Keratinocyte (primary cell): Measurements from ENCODE around the gene GPR153. TPM values are rescaled to one million over a fixed set of nuclear protein-coding genes. Genes with fewer than 3 reads are reported as not detected.

Source experiments
- DNase-seq: peaks from one replicate; pipeline ENCODE4 v3.0.0-alpha.2; 2011; ENCODE audit warnings: low read depth, missing footprints, low spot score
- FAIRE-seq: peaks from 2 replicates; lab custom pipeline; 2011; peaks lifted over from hg19 to GRCh38; lab: Jason Lieb, UNC
- H2AFZ ChIP-seq: 2 replicates; pipeline ENCODE4 v1.6.0; 2012; ENCODE audit warnings: low read length, control low read depth, inconsistent platforms; ENCODE audit not compliant: control insufficient read depth
- H3K27ac ChIP-seq: 2 replicates; pipeline ENCODE4 v1.5.1; 2011; ENCODE audit warnings: low read length; ENCODE audit not compliant: control insufficient read depth, insufficient read depth
- H3K27me3 ChIP-seq: 3 replicates; pipeline ENCODE4 v1.6.0; 2011; ENCODE audit warnings: low read length; ENCODE audit not compliant: control insufficient read depth, insufficient read depth; ENCODE audit errors: extremely low read depth
- H3K36me3 ChIP-seq, 2 experiments: 2 replicates in 1 of 2; 3 replicates in 1 of 2; pipeline ENCODE4 v1.5.1; 2011; ENCODE audit warnings: low read length in 2 of 2, mild to moderate bottlenecking in 1 of 2; ENCODE audit not compliant: control insufficient read depth in 2 of 2, insufficient read depth in 2 of 2; ENCODE audit errors: extremely low read depth in 1 of 2
- H3K4me1 ChIP-seq: 3 replicates; pipeline ENCODE4 v1.5.1; 2011; ENCODE audit warnings: low read length; ENCODE audit not compliant: control insufficient read depth, insufficient read depth; ENCODE audit errors: extremely low read depth
- H3K4me2 ChIP-seq: 3 replicates; pipeline ENCODE4 v1.6.0; 2011; ENCODE audit warnings: low read depth, low read length; ENCODE audit not compliant: control insufficient read depth, insufficient read depth; ENCODE audit errors: extremely low read depth
- H3K4me3 ChIP-seq, 3 experiments: fragments of 200-600 bp in 1 of 3; sonication (generic) in 1 of 3; 2 replicates in 2 of 3; 3 replicates in 1 of 3; pipeline ENCODE4 v1.5.1; 2011 to 2016; ENCODE audit warnings: low read length in 3 of 3, mild to moderate bottlenecking in 3 of 3, control low read depth in 2 of 3, inconsistent platforms in 1 of 3, low read depth in 1 of 3, mixed read lengths in 1 of 3, mixed run types in 1 of 3, moderate library complexity in 1 of 3; ENCODE audit not compliant: control insufficient read depth in 2 of 3, insufficient read depth in 2 of 3; ENCODE audit errors: extremely low read depth in 1 of 3
- H3K79me2 ChIP-seq: 2 replicates; pipeline ENCODE4 v1.6.0; 2012; ENCODE audit warnings: low read length; ENCODE audit not compliant: control insufficient read depth, insufficient read depth
- H3K9ac ChIP-seq: 3 replicates; pipeline ENCODE4 v1.6.0; 2011; ENCODE audit warnings: low read length; ENCODE audit not compliant: control insufficient read depth, insufficient read depth; ENCODE audit errors: extremely low read depth
- H3K9me1 ChIP-seq: 3 replicates; pipeline ENCODE4 v1.6.0; 2011; ENCODE audit warnings: low read length; ENCODE audit not compliant: control insufficient read depth, insufficient read depth; ENCODE audit errors: extremely low read depth
- H3K9me3 ChIP-seq: 2 replicates; pipeline ENCODE4 v1.5.1; 2012; ENCODE audit warnings: low read depth, low read length; ENCODE audit not compliant: control insufficient read depth
- H4K20me1 ChIP-seq: 3 replicates; pipeline ENCODE4 v1.6.0; 2011; ENCODE audit warnings: low read length; ENCODE audit not compliant: control insufficient read depth, insufficient read depth; ENCODE audit errors: extremely low read depth
- EZH2 ChIP-seq: IDR thresholded peaks from one replicate; pipeline ENCODE4 v1.6.1; 2012; ENCODE audit warnings: inconsistent platforms, mild to moderate bottlenecking, low read length, moderate library complexity
- dilution Hi-C: fragments of 300-500 bp; cut with MboI; formaldehyde crosslinking; loops from one replicate; pipeline ENCODE4 v1.7.0; 2020; ENCODE audit warnings: low sequenced_read_pairs; ENCODE audit not compliant: extremely low pct_ligation_motif_present
- polyA plus RNA-seq, 5 experiments: library from polyadenylated mRNA; depleted of rRNA in 3 of 5; stranded (reverse) in 3 of 5; stranded (forward) in 1 of 5; unstranded in 1 of 5; fragments of >200 nt; gene quantifications; 1 replicate in 1 of 5; 2 replicates in 3 of 5; 3 replicates in 1 of 5; pipeline versions ENCODE4 v1.2.1 to v1.2.3, GENCODE V29; 2011 to 2012; ENCODE audit warnings: missing spikeins in 2 of 5, low read depth in 1 of 5, low replicate concordance in 1 of 5
- TF ChIP-seq, protein P1 (sequence below), 3 experiments: IDR thresholded peaks in 1 of 3; conservative IDR thresholded peaks in 1 of 3; optimal IDR thresholded peaks in 1 of 3; 2 replicates in 2 of 3; 3 replicates in 1 of 3; pipeline versions ENCODE3 to v1.5.1; 2011; ENCODE audit warnings: low read length in 3 of 3, mild to moderate bottlenecking in 3 of 3, moderate library complexity in 2 of 3, control low read depth in 1 of 3, inconsistent platforms in 1 of 3; ENCODE audit not compliant: insufficient read depth in 2 of 3; ENCODE audit errors: extremely low read depth in 1 of 3

Gene GPR153
- polyA plus RNA-seq, 1 donor (not counting 4 experiments of a cell fraction or from before 2014, with no cell fraction given) = 7.2 TPM

DNA sequence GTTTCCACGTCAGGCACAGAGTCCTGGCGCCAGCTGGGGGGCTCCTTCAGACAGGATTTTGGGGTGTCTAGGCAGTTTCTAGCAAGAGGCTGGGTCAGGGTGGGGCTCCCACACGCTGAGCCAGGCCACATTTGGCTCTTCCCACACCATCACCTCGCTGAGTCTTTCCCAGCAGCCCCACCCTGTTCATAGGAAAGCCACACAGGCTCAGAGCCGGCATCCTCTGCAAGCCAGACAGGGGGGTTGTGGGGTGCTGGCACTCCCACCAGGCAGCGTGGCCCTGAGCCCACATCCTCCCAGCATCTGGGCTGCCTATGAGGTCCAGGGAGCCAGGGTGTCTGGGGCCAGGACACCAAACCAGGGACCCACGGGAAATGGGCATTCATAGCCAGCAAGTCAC, 2.8 kb upstream of the GPR153 start:
- no peak overlapping the region for H3K9ac ChIP-seq
- H2AFZ ChIP-seq = no peak overlapping the region
- H3K9me3 ChIP-seq = no peaks in the 10 kb centered on the region
- no peaks in the 10 kb centered on the region for H3K79me2 ChIP-seq
- no peak for FAIRE-seq
- no peaks in the 10 kb centered on the region for H4K20me1 ChIP-seq
- peaks cover 7 to 14% of the 10 kb centered on the region in 2 experiments for H3K36me3 ChIP-seq
- TF ChIP-seq, protein P1, sequence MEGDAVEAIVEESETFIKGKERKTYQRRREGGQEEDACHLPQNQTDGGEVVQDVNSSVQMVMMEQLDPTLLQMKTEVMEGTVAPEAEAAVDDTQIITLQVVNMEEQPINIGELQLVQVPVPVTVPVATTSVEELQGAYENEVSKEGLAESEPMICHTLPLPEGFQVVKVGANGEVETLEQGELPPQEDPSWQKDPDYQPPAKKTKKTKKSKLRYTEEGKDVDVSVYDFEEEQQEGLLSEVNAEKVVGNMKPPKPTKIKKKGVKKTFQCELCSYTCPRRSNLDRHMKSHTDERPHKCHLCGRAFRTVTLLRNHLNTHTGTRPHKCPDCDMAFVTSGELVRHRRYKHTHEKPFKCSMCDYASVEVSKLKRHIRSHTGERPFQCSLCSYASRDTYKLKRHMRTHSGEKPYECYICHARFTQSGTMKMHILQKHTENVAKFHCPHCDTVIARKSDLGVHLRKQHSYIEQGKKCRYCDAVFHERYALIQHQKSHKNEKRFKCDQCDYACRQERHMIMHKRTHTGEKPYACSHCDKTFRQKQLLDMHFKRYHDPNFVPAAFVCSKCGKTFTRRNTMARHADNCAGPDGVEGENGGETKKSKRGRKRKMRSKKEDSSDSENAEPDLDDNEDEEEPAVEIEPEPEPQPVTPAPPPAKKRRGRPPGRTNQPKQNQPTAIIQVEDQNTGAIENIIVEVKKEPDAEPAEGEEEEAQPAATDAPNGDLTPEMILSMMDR (optimal IDR thresholded peaks at IDR 0.05 in 1 of 3, IDR thresholded peaks at IDR 0.05 in 1 of 3, conservative IDR thresholded peaks at IDR 0.05 in 1 of 3; ENCODE audit: extremely low read depth in 1 of 3, insufficient read depth in 2 of 3, low read length in 3 of 3) = no peak
- no peak for TF ChIP-seq EZH2
- no peak overlapping the region for H3K4me3 ChIP-seq
- no peak overlapping the region for H3K4me2 ChIP-seq
- no peak for DNase-seq
- no peaks in the 10 kb centered on the region for H3K9me1 ChIP-seq
- dilution Hi-C loops = no loop called here
- H3K27me3 ChIP-seq = no peaks in the 10 kb centered on the region
- H3K27ac ChIP-seq = no peak overlapping the region
- H3K4me1 ChIP-seq = peaks cover 33% of the 10 kb centered on the region

- TF ChIP-seq EZH2 = no peak
- TF ChIP-seq, protein P1 (optimal IDR thresholded peaks at IDR 0.05 in 1 of 3, IDR thresholded peaks at IDR 0.05 in 1 of 3, conservative IDR thresholded peaks at IDR 0.05 in 1 of 3; ENCODE audit: extremely low read depth in 1 of 3, insufficient read depth in 2 of 3, low read length in 3 of 3) = no peak
- H3K27ac ChIP-seq = no peak overlapping the region
- FAIRE-seq (no peak), DNase-seq (no peak)
- H2AFZ ChIP-seq = no peak overlapping the region
- no peaks in the 10 kb centered on the region for H3K27me3 ChIP-seq
- H3K4me3 ChIP-seq = no peak overlapping the region
- H3K79me2 ChIP-seq = no peaks in the 10 kb centered on the region
- dilution Hi-C loops = no loop called here
- H3K9me1 ChIP-seq = peaks cover 3% of the 10 kb centered on the region
- H3K9ac ChIP-seq = no peak overlapping the region
- peaks cover 30% of the 10 kb centered on the region for H3K4me1 ChIP-seq
- no peaks in the 10 kb centered on the region for H4K20me1 ChIP-seq
- peaks cover 7 to 14% of the 10 kb centered on the region in 2 experiments for H3K36me3 ChIP-seq
- no peak overlapping the region for H3K4me2 ChIP-seq
- no peaks in the 10 kb centered on the region for H3K9me3 ChIP-seq
These were observed 1.9 kb upstream of the GPR153 start for GRCh38 chr1:6262555-6263420.
